Left ventricle myocardium inferior (tissue), 1 donor: ENCODE results near the gene BLOC1S5. TPM values are rescaled to one million over a fixed set of nuclear protein-coding genes. Genes with fewer than 3 reads are reported as not detected.
A peak's percentile ranks its signal among the peaks of the same experiment; 100 is the strongest.
"Not testable (repeated sequence)": the region's sequence is repeated elsewhere in the genome, so short reads cannot be mapped to it uniquely, and the experiment has no call there.

Experiments
- DNase-seq: peaks from one replicate; pipeline ENCODE4 v3.0.0-alpha.2; 2020
- H3K27ac ChIP-seq: fragments of 200-600 bp; replicated peaks from 2 replicates; pipeline ENCODE4 v1.8.0; 2021
- H3K27me3 ChIP-seq: fragments of 200-600 bp; 2 replicates; pipeline ENCODE4 v1.8.0; 2021; ENCODE audit warnings: low read depth
- H3K36me3 ChIP-seq: fragments of 200-600 bp; 2 replicates; pipeline ENCODE4 v1.8.0; 2021
- H3K4me1 ChIP-seq: fragments of 200-600 bp; 2 replicates; pipeline ENCODE4 v1.8.0; 2021
- H3K4me3 ChIP-seq: fragments of 200-600 bp; 2 replicates; pipeline ENCODE4 v1.8.0; 2021; ENCODE audit warnings: mild to moderate bottlenecking, moderate library complexity
- H3K9me3 ChIP-seq: fragments of 200-600 bp; replicated peaks from 2 replicates; pipeline ENCODE4 v1.8.0; 2021
- intact Hi-C: fragments of 100-400 bp; cut with micrococcal nuclease; formaldehyde crosslinking; loops from one replicate; pipeline ENCODE4 v1.11.0; 2022
- total RNA-seq: library from RNA; stranded (reverse); fragmentation: NEBNext Ultra II Directional; extraction: Animal tissue kit (Norgen Biotek cat#: 25700); gene quantifications from one replicate; pipeline ENCODE4 v1.2.1, GENCODE V29; 2021
- TF ChIP-seq, protein P1 (sequence below): fragments of 200-600 bp; IDR thresholded peaks from 2 replicates; pipeline ENCODE4 v1.8.0; 2021; ENCODE audit warnings: antibody characterized with exemption, mild to moderate bottlenecking, borderline replicate concordance
- donor health status: DM: no; HTN: yes; CAD: no; lungs with severe emphysema.

The BLOC1S5 gene
- total RNA-seq, 1 donor from 2014 or later = 8.5 TPM

DNA sequence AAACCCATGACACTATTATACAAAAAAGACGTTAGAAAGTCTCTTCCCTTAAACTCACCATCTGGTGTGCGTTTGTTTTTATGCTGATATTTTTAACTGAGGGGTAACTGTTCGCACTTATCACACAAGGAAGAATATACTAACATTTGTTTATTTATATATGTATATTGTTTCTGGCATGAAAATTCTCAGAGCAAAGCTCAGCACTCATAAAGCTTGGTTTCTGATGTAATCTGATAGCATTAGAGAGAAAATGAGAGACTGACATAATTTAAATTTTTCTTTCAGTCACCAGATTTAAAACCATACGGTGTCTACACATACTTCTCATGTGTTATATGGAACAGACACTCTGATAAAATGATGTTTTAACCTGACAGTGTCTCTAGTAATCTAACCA is 6.9 kb downstream of the BLOC1S5 start:
- H3K36me3 ChIP-seq = peaks cover 30% of the 10 kb centered on the region
- TF ChIP-seq, protein P1, sequence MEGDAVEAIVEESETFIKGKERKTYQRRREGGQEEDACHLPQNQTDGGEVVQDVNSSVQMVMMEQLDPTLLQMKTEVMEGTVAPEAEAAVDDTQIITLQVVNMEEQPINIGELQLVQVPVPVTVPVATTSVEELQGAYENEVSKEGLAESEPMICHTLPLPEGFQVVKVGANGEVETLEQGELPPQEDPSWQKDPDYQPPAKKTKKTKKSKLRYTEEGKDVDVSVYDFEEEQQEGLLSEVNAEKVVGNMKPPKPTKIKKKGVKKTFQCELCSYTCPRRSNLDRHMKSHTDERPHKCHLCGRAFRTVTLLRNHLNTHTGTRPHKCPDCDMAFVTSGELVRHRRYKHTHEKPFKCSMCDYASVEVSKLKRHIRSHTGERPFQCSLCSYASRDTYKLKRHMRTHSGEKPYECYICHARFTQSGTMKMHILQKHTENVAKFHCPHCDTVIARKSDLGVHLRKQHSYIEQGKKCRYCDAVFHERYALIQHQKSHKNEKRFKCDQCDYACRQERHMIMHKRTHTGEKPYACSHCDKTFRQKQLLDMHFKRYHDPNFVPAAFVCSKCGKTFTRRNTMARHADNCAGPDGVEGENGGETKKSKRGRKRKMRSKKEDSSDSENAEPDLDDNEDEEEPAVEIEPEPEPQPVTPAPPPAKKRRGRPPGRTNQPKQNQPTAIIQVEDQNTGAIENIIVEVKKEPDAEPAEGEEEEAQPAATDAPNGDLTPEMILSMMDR = no peak
- no peaks in the 10 kb centered on the region for H3K27me3 ChIP-seq
- peaks cover 9% of the 10 kb centered on the region for H3K4me1 ChIP-seq
- no peak overlapping the region for H3K27ac ChIP-seq
- intact Hi-C loops = loop anchor here (5.0 kb wide), 1 partner anchor 335 kb away; no protein-coding TSS in a partner anchor
- DNase-seq = no peak
- no peaks in the 10 kb centered on the region for H3K9me3 ChIP-seq
- H3K4me3 ChIP-seq = no peak overlapping the region

DNA sequence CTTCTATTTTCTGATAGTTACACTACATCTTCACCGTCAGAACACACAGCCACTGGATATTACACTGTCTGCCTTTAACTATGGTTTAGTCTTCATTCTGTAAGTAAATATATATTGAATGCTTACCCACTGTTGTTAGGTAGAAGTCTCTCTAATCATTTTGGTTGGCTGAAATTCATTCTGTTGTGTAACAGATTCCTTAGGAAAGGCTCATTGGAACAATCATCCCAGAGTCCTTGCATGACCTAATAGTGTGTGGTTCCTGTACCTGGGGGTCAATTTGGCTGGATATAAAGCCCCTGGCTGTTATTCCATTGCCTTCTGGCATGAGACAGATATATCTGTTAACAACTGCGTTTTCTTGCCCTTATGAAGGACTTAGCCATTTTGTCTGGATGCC is 9.9 kb downstream of the BLOC1S5 start:
- H3K36me3 ChIP-seq = peaks cover 28% of the 10 kb centered on the region
- no peak overlapping the region for H3K27ac ChIP-seq
- intact Hi-C loops = no loop called here
- H3K4me3 ChIP-seq = no peak overlapping the region
- no peak for DNase-seq
- TF ChIP-seq, protein P1 = no peak
- peaks cover 7% of the 10 kb centered on the region for H3K4me1 ChIP-seq
- H3K9me3 ChIP-seq = no peaks in the 10 kb centered on the region
- no peaks in the 10 kb centered on the region for H3K27me3 ChIP-seq

DNA sequence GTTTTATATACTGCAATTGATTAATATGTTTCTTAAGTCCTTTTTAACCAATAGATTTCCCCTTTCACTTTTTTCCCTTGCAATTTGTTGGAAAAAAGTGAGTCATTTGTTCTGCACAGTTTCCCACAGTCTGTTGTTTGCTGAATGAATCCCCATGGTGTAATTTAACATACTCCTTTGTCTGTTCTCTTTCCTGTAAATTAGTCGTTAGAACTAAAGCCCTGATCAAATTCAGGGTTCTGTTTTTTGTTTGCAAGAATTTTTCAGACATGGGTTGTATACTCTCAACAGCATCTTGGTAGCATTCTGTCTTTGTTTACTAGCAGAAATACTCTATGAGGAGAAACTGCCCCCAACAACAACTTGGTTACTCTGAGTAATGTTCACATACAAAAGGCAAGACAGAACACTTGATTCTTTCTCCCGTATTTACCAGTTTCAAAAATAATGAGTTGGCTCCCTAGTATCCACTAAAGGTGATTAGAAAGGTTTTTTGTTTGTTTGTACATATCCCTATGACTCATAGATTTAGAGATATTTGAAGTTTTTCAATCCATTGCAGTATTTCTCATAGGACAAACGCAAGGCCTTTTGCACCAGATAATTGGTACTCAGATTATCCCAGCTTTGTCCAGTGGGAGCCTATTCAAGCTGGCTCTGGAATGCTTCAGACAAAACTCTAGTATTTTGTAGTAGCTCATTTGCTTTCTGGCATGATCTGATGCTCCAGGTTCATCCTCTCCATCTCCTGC is 16.5 kb downstream of the BLOC1S5 start:
- no peaks in the 10 kb centered on the region for H3K27me3 ChIP-seq
- peaks cover 4% of the 10 kb centered on the region for H3K9me3 ChIP-seq
- peak overlapping the region; percentile 10 for H3K27ac ChIP-seq
- DNase-seq = no peak
- peaks cover 7% of the 10 kb centered on the region for H3K4me1 ChIP-seq
- H3K36me3 ChIP-seq = peaks cover 31% of the 10 kb centered on the region
- intact Hi-C loops = no loop called here
- TF ChIP-seq, protein P1 = no peak
- no peak overlapping the region for H3K4me3 ChIP-seq

DNA sequence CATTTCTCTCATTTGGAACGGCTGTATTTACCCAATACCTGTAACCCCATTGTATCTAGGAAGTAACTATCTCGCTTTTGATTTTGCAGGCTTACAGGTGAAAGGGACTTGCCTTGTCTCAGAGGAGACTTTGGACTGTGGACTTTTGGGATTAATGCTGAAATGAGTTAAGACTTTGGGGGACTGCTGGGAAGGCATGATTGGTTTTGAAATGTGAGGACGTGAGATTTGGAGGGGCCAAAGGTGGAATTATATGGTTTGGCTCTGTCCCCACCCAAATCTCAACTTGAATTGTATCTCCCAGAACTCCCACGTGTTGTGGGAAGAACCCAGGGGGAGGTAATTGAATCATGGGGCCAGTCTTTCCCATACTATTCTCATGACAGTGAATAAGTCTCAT is 18.4 kb downstream of the BLOC1S5 start:
- H3K9me3 ChIP-seq, H3K4me3 ChIP-seq, H3K27ac ChIP-seq, H3K27me3 ChIP-seq, H3K4me1 ChIP-seq, intact Hi-C loops, DNase-seq: not testable (repeated sequence)
- peaks cover 28% of the 10 kb centered on the region for H3K36me3 ChIP-seq

DNA sequence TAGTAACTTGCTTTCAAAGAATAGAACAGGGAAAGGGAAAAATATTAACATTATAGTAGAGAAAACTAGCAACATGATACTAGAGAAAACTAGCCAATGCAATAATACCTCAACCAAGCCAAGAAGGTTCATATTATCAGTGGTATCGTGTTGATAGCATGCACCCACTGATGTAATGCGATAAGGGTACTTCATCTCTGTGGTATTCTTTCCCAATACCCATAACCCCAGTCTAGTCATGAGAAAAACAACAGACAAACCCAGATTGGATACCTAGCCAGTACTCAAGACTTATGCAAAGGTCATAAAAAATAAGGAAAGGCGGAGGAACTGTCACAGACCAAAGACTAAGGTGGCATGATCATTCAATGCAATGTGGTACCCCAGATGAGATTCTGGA is 21.0 kb downstream of the BLOC1S5 start:
- TF ChIP-seq, protein P1 = no peak
- H3K36me3 ChIP-seq = peaks cover 36% of the 10 kb centered on the region
- H3K27ac ChIP-seq = no peak overlapping the region
- H3K9me3 ChIP-seq = peaks cover 4% of the 10 kb centered on the region
- intact Hi-C loops = no loop called here
- H3K4me1 ChIP-seq = peaks cover 7% of the 10 kb centered on the region
- DNase-seq = no peak
- no peak overlapping the region for H3K4me3 ChIP-seq
- no peaks in the 10 kb centered on the region for H3K27me3 ChIP-seq

DNA sequence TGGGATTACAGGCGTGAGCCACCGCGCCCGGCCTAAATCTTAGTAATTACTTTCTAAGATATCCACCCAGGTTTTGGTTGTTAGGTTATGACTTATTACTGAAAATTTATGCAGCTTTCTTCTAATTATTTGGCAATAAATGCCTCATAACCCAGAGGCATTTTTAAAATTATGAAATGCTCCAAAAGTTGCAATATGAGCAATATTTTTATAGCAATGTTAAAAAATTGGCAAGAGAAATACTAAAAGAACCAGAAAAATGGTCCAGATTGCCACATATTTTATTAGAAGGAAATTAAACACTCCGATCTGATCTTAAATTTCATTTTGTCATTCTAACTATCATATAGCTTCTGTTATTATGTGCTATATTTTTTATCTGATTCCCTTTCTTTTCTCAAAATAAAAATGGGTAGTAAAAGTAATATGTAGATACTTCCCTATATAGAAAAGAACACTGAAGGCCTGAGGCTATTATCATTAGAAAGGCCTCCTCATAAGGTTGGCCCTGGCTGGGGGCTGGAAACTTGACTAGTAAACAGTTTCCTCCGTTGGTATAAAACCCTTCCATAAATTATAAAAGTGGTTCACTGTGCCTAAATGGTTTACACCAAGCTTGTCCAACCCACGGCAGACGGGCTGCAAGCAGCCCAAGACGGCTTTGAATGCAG is 22.1 kb downstream of the BLOC1S5 start:
- Histone ChIP-seq H3K4me3 (no peak overlapping the region), H3K4me1 (peaks cover 1% of the 10 kb centered on the region), H3K27me3 (no peaks in the 10 kb centered on the region), H3K27ac (no peak overlapping the region), H3K9me3 (peaks cover 4% of the 10 kb centered on the region), H3K36me3 (peaks cover 36% of the 10 kb centered on the region)
- TF ChIP-seq, protein P1 = no peak
- DNase-seq = no peak
- intact Hi-C loops = no loop called here

DNA sequence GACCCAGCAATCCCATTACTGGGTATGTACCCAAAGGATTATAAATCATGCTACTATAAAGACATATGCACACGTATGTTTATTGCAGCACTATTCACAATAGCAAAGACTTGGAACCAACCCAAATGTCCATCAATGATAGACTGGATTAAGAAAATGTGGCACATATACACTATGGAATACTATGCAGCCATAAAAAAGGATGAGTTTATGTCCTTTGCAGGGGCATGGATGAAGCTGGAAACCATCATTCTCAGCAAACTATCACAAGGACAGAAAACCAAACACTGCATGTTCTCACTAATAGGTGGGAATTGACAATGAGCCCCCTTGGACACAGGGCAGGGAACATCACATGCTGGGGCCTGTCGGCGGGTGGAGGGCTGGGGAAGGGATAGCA is 30.1 kb downstream of the BLOC1S5 start:
- intact Hi-C loops, H3K4me3 ChIP-seq, H3K27ac ChIP-seq, H3K27me3 ChIP-seq, DNase-seq: not testable (repeated sequence)
- H3K36me3 ChIP-seq = peaks cover 11% of the 10 kb centered on the region
- H3K4me1 ChIP-seq = peaks cover 17% of the 10 kb centered on the region
- peaks cover 14% of the 10 kb centered on the region for H3K9me3 ChIP-seq
